GM12874 (cell line): ENCODE measurements around the gene LGR4.

ENCODE experiments used
- CTCF ChIP-seq: IDR thresholded peaks from 2 replicates; pipeline ENCODE4 v1.5.1; 2011; ENCODE audit warnings: low read depth, mild to moderate bottlenecking, control low read depth, low read length, moderate library complexity; ENCODE audit not compliant: insufficient read depth

Gene LGR4

GRCh38 chr11:27396259-27396839 lies 76.2 kb downstream of the LGR4 start:
- TF ChIP-seq CTCF: no peak

DNA sequence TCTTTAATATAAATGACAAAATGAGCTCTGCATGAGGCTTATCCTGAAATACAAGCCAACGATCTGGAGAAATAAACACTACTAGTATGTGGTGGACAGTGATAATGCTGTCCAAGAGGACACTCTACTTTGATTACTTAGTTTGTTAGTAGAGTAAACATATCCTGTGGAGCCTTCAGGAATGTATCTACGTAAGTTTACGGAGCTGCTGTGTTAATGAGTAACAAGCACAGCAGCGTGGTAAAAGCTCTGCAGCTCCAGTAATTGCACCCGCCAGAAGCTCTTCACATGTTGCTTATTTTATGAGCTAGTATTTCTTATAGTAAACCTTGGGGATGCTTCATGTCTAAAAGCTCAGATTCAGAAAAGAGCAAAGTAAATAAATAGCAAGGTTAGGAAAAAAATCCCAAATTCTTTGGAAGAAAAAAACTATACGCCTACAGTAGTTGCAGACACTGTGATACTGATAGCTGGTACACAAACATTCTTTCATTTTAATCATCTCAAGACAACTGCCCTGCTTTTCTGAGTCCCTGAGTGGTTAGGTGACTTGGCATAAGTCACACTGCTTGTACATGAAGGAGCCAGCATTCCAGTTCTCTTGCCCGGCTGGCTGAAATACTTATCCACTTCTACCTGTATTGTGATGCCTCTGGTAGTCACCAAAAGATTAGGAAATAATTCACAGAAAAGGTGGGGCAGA lies 76.9 kb downstream of the LGR4 start:
- no peak for TF ChIP-seq CTCF

DNA sequence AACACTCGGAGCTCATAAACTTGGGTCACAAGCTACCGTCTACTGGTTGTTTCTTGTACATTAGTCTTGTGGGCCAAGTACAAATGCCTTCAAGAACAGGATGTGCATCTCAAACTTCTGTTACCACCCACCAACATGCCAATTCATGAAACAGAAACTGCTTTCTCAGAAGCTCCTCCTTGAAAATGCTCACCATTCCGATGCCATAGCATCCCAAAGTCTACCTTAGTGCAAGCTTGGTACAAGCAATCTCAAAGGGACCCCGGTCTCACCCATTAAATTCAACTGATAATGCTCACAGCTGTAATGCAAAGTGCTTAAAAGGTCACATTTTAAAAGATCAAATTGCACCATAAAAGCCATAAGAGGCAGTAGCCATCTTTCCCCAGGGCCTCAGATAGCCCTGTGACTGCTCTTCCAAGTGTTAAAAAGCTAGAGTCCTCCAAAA lies 77.8 kb downstream of the LGR4 start:
- no peak for TF ChIP-seq CTCF

DNA sequence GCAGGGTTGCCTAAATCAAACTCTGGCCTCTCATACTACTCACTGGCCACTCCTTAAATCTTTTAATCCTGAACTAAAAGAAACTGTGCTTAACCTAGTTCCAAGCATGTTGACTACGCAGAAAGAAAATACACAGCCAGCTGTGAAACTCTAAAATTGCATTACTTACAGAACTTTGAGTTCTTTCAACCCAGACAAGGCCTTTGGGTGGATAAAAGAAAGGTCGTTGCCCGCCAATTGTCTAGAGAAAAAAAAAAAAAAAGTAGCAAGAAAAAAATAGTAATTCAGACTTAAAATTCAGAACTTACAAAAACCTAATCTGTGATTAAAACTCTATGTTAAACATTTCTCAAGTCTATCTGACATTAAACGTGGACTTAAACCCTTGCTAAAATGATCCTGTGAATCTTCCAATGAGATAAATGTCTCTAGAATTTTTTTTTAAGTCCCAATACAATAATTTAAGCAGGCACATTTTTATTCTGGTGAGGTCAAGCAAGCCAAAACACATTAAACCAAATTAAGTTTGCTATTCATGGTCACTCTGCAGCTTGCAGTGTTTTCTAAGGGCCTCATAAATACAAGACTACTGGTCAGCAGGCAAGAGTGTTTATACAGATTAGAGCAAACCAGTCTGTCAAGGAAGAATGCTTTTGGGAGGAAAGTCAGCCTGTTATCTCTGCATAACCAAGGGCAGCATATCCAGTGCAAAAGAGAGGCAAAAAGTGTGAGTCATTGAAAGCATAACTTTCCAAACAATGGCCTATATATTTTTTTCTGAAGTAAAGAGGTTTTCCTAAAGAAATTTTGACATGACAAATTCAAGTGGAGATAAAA lies 80.1 kb downstream of the LGR4 start:
- no peak for TF ChIP-seq CTCF

DNA sequence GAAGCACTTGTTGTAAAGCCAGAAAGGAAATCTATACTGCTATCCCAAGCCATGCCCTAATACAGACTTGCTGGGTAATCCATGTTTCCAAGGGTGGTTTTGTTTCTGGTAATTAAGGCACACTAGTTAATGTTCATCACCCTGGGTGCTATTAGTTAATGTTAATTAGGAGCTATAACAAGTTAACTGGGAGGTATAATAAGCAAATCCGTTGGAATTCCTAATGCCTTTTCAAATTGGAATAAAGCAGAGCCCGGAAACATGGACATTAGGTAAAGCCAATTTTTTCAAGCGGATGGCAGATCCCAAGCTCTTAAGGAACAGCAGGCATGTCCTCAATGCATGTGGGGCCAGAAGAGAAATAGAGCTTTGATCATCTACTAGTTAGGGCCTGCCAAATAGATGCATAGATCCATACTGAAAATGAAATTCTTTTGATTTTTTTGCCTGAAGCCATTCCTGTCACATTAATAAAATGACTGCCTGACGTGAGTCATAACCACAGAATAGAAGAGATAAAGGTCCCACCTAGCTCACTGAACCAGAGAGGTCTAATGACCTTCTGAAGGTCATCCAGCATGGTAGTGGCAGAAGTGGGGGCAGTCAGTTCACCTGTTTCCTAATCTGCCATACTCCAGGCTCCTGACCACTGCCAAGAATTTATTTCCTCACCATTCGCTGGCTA lies 81.1 kb downstream of the LGR4 start:
- no peak for TF ChIP-seq CTCF

DNA sequence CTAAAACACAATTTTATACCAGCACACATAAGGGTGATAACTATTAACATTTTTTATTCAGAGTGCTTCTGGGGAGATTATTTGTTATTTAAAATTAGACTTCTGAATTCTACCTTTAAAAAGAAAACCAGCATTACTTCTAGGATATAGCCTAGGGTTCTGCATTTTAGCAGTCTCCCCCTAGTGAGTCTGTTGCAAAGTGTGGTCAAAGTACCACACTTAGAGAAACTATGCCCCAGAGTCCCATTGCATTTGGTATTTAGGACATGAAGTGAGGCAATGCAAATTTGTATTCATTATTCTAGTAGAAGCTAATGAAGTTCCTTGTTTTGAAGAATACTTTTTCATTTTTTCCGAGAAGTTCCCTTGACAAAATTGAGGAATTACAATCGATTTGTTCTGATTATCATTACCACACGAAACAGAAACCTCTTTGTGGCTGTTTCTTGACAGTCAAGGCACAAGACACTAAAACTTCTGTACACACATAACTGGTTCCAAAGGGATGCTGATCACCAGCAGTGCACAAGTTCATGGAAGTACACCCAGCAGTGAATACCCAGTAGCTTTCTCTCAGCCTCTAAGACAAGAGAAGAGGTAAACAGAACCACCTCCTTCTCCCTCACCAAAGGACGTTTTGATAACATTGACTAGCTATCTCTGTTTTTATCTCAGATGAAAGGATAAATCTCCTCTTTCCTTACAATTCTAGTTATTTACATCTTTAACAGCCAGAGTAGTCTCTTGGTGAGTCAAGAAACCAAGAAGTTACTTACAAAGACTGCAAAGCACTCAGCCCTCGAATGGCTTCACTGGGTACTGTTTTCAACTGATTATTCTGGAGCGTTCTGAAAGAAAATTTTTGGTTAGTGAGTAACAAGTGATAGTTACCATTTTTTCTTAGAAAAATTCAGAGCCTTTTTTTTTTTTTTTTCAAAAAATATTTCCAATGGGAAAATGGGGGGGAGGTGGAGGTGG lies 82.0 kb downstream of the LGR4 start:
- no peak for TF ChIP-seq CTCF
